Measurements from ENCODE around the gene PLCL1.

DNA sequence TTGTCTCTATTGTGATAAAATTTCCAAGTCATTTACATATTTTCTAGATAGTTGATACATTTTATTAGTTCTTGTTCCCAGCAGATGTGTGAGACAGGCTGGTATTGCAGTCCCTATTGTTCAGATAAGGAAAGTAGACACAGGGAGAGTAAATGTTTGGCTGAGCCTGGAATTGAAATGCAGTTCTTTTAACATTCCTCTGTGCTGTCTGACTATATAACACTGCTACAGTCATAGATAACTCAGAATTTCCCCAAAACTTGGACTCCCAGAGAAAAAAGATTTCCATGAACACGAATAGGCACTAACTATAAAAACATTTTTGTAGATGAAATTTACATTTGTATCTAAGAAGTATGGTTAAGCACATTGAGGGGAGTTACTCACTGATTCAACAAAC, 71.4 kb downstream of the PLCL1 start:
- TF ChIP-seq, protein P1, sequence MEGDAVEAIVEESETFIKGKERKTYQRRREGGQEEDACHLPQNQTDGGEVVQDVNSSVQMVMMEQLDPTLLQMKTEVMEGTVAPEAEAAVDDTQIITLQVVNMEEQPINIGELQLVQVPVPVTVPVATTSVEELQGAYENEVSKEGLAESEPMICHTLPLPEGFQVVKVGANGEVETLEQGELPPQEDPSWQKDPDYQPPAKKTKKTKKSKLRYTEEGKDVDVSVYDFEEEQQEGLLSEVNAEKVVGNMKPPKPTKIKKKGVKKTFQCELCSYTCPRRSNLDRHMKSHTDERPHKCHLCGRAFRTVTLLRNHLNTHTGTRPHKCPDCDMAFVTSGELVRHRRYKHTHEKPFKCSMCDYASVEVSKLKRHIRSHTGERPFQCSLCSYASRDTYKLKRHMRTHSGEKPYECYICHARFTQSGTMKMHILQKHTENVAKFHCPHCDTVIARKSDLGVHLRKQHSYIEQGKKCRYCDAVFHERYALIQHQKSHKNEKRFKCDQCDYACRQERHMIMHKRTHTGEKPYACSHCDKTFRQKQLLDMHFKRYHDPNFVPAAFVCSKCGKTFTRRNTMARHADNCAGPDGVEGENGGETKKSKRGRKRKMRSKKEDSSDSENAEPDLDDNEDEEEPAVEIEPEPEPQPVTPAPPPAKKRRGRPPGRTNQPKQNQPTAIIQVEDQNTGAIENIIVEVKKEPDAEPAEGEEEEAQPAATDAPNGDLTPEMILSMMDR (IDR thresholded peaks at IDR 0.05), result no peak
- TF ChIP-seq POLR2AphosphoS5 (IDR thresholded peaks at IDR 0.05) (no peak), POLR2A (IDR thresholded peaks at IDR 0.05) (no peak)

Data from prostate gland (tissue), 2 donors.